Measurements from ENCODE around the gene NPC1.

DNA sequence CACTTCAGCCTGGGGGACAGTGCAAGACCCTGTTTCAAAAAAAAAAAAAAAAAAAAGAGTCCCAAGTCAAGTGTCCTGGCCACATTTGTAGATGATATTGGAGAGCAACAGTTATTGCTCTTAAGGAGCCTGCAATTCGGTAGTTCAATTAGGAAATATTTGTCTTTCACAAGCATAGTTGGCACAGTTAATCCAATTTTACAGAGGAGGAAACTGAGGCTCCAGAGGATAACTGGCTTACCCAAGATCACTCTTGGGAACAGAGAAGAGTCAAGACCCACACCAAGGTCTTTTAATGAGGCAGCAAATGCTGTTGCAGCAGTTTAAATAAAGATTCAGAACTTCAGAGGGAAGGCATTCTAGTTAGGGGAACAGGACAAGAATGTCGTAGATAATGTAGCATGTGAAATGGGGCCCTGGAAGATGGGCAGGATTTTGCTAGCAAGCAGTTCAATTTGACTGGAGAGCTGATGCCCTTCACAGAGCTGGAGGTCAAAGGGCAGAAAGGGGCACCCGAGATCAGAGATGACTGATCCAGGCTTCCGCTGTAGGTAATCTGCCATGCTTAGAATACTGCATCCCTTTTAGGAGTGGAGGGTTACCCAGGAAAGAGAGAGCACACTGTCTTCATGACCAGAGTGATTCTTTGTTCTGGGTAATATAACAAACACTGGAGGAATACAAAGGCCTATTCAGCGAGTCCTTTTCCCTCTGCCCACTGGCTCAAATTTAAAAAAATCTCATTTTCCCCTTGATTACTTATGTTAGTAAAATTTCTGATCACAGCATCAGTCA lies 3.0 kb downstream of the NPC1 start:
- no peak for TF ChIP-seq EZH2 (IDR thresholded peaks at IDR 0.05; ENCODE audit: borderline replicate concordance, low read length)
- TF ChIP-seq, protein P1, sequence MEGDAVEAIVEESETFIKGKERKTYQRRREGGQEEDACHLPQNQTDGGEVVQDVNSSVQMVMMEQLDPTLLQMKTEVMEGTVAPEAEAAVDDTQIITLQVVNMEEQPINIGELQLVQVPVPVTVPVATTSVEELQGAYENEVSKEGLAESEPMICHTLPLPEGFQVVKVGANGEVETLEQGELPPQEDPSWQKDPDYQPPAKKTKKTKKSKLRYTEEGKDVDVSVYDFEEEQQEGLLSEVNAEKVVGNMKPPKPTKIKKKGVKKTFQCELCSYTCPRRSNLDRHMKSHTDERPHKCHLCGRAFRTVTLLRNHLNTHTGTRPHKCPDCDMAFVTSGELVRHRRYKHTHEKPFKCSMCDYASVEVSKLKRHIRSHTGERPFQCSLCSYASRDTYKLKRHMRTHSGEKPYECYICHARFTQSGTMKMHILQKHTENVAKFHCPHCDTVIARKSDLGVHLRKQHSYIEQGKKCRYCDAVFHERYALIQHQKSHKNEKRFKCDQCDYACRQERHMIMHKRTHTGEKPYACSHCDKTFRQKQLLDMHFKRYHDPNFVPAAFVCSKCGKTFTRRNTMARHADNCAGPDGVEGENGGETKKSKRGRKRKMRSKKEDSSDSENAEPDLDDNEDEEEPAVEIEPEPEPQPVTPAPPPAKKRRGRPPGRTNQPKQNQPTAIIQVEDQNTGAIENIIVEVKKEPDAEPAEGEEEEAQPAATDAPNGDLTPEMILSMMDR (conservative IDR thresholded peaks at IDR 0.05 in 1 of 2, IDR thresholded peaks at IDR 0.05 in 1 of 2; ENCODE audit: extremely low read depth in 1 of 2, insufficient read depth in 1 of 2, low read depth in 1 of 2, low read length in 2 of 2), result no peak

Measured in mammary epithelial cell (primary cell).